ENCODE measurements around the gene UCN.

The UCN gene

DNA sequence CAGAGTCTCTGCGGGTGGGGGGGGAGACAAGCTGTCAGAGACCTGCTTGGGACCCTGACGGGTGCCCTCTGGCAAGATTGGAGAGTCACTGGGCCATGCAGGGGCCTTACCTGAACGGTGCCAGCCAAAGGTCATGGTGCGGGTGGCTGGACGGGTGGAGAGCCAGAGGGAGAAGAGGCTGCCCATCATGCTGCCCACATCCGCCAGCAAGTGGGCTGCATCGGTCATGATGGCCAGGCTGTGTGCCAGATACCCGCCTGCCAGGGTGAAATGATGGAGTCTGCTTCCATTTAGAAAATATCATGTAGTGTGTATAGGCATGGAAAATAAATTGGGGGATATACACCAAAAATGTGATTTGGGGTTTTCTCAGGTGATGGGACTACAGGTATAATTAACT is 50.2 kb downstream of the UCN start:
- no peak for TF ChIP-seq CTCF (conservative IDR thresholded peaks at IDR 0.05; ENCODE audit: low read depth, low read length)
- DNase-seq (ENCODE audit: low read depth) = no peak
- no peak overlapping the region for H3K4me3 ChIP-seq (ENCODE audit: low read depth, low read length)
